Mesodermal cell (in vitro differentiated cells): ENCODE data around the gene PCDHGA8.

Experiments
- H3K27ac ChIP-seq: 2 replicates; pipeline ENCODE4 v1.7.0; 2013; ENCODE audit warnings: mild to moderate bottlenecking, low read depth, low read length, moderate library complexity; ENCODE audit not compliant: severe bottlenecking
- H3K36me3 ChIP-seq: 2 replicates; pipeline ENCODE4 v1.7.1; 2013; ENCODE audit warnings: mild to moderate bottlenecking, low read length, moderate library complexity; ENCODE audit not compliant: control insufficient read depth, insufficient read depth
- H3K4me1 ChIP-seq: one replicate; pipeline ENCODE4 v1.7.1; 2013; ENCODE audit warnings: mild to moderate bottlenecking, low read length; ENCODE audit not compliant: insufficient read depth, control insufficient read depth, poor library complexity, severe bottlenecking
- H3K4me3 ChIP-seq: 2 replicates; pipeline ENCODE4 v1.7.0; 2013; ENCODE audit warnings: low read length, control low read depth, mild to moderate bottlenecking; ENCODE audit not compliant: insufficient read depth, poor library complexity, severe bottlenecking; ENCODE audit errors: extremely low read depth
- H3K9me3 ChIP-seq: 2 replicates; pipeline ENCODE4 v1.7.1; 2013; ENCODE audit warnings: mild to moderate bottlenecking, low read length, moderate library complexity; ENCODE audit not compliant: control insufficient read depth
- WGBS, 2 experiments: methylation state at CpG; one replicate each; pipeline ENCODE4 v1.1.5; 2013; ENCODE audit warnings: missing lambda C conversion rate in 2 of 2; ENCODE audit not compliant: insufficient coverage in 2 of 2; 5-methylcytosine and 5-hydroxymethylcytosine counted together

Gene PCDHGA8

GRCh38 chr5:141441571-141442170 is 49.2 kb downstream of the PCDHGA8 start:
- Histone ChIP-seq H3K36me3 (peaks cover 21% of the 10 kb centered on the region), H3K9me3 (peaks cover 2% of the 10 kb centered on the region), H3K4me3 (no peak overlapping the region), H3K4me1 (no peaks in the 10 kb centered on the region), H3K27ac (no peak overlapping the region)
- WGBS, 2 experiments, result 98% methylated on average over 48 to 49 of the region's 50 CpGs
